Ishikawa (cell line): ENCODE measurements around the gene NUMB.

ENCODE experiments used
- CEBPB ChIP-seq: IDR thresholded peaks from 2 replicates; pipeline ENCODE4 v1.6.1; 2012
- CREB1 ChIP-seq: IDR thresholded peaks from 2 replicates; pipeline ENCODE4 v1.6.1; 2012; ENCODE audit warnings: low read depth
- EGR1 ChIP-seq: IDR thresholded peaks from 2 replicates; pipeline ENCODE4 v1.6.1; 2012
- EP300 ChIP-seq: IDR thresholded peaks from 2 replicates; pipeline ENCODE4 v1.6.1; 2012; ENCODE audit warnings: borderline replicate concordance
- FOXM1 ChIP-seq: IDR thresholded peaks from 2 replicates; pipeline ENCODE4 v1.6.1; 2012; ENCODE audit warnings: low read depth, borderline replicate concordance
- MAX ChIP-seq: IDR thresholded peaks from 2 replicates; pipeline ENCODE4 v1.6.1; 2012
- NFIC ChIP-seq: IDR thresholded peaks from 2 replicates; pipeline ENCODE4 v1.6.1; 2012
- RAD21 ChIP-seq: IDR thresholded peaks from 2 replicates; pipeline ENCODE4 v1.6.1; 2012; ENCODE audit warnings: low read depth
- REST ChIP-seq: IDR thresholded peaks from 2 replicates; pipeline ENCODE4 v1.6.1; 2012; ENCODE audit warnings: low read depth, mild to moderate bottlenecking
- TAF1 ChIP-seq: IDR thresholded peaks from 2 replicates; pipeline ENCODE4 v1.6.1; 2012; ENCODE audit warnings: low read depth, mild to moderate bottlenecking
- TCF12 ChIP-seq: IDR thresholded peaks from 2 replicates; pipeline ENCODE4 v1.6.1; 2012; ENCODE audit warnings: low read depth
- TEAD4 ChIP-seq: IDR thresholded peaks from 2 replicates; pipeline ENCODE4 v1.6.1; 2012
- USF1 ChIP-seq: IDR thresholded peaks from 2 replicates; pipeline ENCODE4 v1.6.1; 2012
- YY1 ChIP-seq: IDR thresholded peaks from 2 replicates; pipeline ENCODE4 v1.6.1; 2012; ENCODE audit warnings: low read depth
- ZBTB7A ChIP-seq: IDR thresholded peaks from 2 replicates; pipeline ENCODE4 v1.6.1; 2012; ENCODE audit warnings: low read depth

The NUMB gene

GRCh38 chr14:73236157-73236556 lies 222.2 kb downstream of the NUMB start:
- TF ChIP-seq EP300 (no peak), CEBPB (no peak), REST (no peak), NFIC (no peak), MAX (no peak), USF1 (no peak), YY1 (no peak), TEAD4 (no peak), FOXM1 (no peak), TCF12 (no peak), CREB1 (no peak), ZBTB7A (no peak)

GRCh38 chr14:73235531-73236155 lies 222.7 kb downstream of the NUMB start:
- TF ChIP-seq MAX: no peak
- no peak for TF ChIP-seq EP300
- TF ChIP-seq TCF12: no peak
- TF ChIP-seq REST: no peak
- TF ChIP-seq RAD21: no peak
- TF ChIP-seq TAF1: no peak
- no peak for TF ChIP-seq YY1
- no peak for TF ChIP-seq NFIC
- no peak for TF ChIP-seq FOXM1
- TF ChIP-seq ZBTB7A: no peak
- TF ChIP-seq CEBPB: no peak
- TF ChIP-seq CREB1: no peak

- TF ChIP-seq CEBPB (no peak), FOXM1 (no peak), CREB1 (no peak), MAX (no peak), TAF1 (no peak), REST (no peak), NFIC (no peak), EP300 (no peak), TEAD4 (no peak), EGR1 (no peak), RAD21 (no peak), YY1 (no peak), TCF12 (no peak), USF1 (no peak), ZBTB7A (no peak)
Observed at GRCh38 chr14:73234586-73235394, 223.6 kb downstream of the NUMB start.

GRCh38 chr14:73234029-73234428 lies 224.3 kb downstream of the NUMB start:
- no peak for TF ChIP-seq CREB1
- TF ChIP-seq REST: no peak
- TF ChIP-seq TAF1: no peak
